GM12874 (cell line): Measurements from ENCODE around the gene GCNA.

Experiments used
- CTCF ChIP-seq: IDR thresholded peaks from 2 replicates; pipeline ENCODE4 v1.5.1; 2011; ENCODE audit warnings: low read depth, mild to moderate bottlenecking, control low read depth, low read length, moderate library complexity; ENCODE audit not compliant: insufficient read depth

Gene GCNA

GRCh38 chrX:71578253-71579135 is at the start of gene GCNA:
GCNA (plus strand) TSS chrX:71578437; CDS start chrX:71580822, 2,385 bp downstream.
- no peak for TF ChIP-seq CTCF

GRCh38 chrX:71532078-71532752 is 46.0 kb upstream of the GCNA start:
- no peak for TF ChIP-seq CTCF

- no peak for TF ChIP-seq CTCF
These were observed 45.3 kb upstream of the GCNA start, which contains the start of gene OGT for GRCh38 chrX:71532753-71533425. OGT (plus strand) TSS chrX:71533104; CDS start chrX:71533300, 196 bp downstream.

GRCh38 chrX:71533516-71533850 is 44.8 kb upstream of the GCNA start:
- no peak for TF ChIP-seq CTCF

GRCh38 chrX:71533851-71534561 is 44.2 kb upstream of the GCNA start:
- no peak for TF ChIP-seq CTCF

GRCh38 chrX:71534773-71535544 is 43.3 kb upstream of the GCNA start:
- TF ChIP-seq CTCF, result no peak
